Mucosa of descending colon (tissue), 3 donors: ENCODE results near the gene PPM1A. TPM values are rescaled to one million over a fixed set of nuclear protein-coding genes. Genes with fewer than 3 reads are reported as not detected.

Experiments
- total RNA-seq, 3 donors: library from RNA; stranded (reverse); fragmentation: NEBNext Ultra II Directional in 2 of 3; extraction: Animal tissue kit (Norgen Biotek cat#: 25700) in 2 of 3; gene quantifications; one replicate each; pipeline versions ENCODE4 v1.2.1 to v1.2.4, GENCODE V29; 2021 to 2023
- donor health status: DM: no; HTN: no; CAD: no; lungs with moderate emphysema.
- donor health status: DM: no; HTN: no; CAD: no.
- donor health status: DM: no; HTN: yes; CAD: no.

Gene PPM1A
- total RNA-seq, 3 donors from 2014 or later: 102 to 124 (median 111) TPM

Other genes starting within 250 kb of the PPM1A start
- 10 to 100 TPM; 23.7 to 32.0 (median 25.7) TPM for gene PCNX4, start 157.3 kb upstream of the PPM1A start, total RNA-seq
- 10 to 100 TPM; 63.4 to 96.3 (median 83.5) TPM for gene DHRS7, start 83.8 kb upstream of the PPM1A start, total RNA-seq
- gene C14orf39, start 236.8 kb downstream of the PPM1A start, total RNA-seq: under 1 TPM in 1 of 3 donors, not detected in 2; 0.57 TPM